Fibroblast of lung (primary cell): ENCODE results near the gene SACM1L. TPM values are rescaled to one million over a fixed set of nuclear protein-coding genes. Genes with fewer than 3 reads are reported as not detected.

Source experiments
- DNase-seq, 2 donors: peaks; one replicate each; pipeline versions ENCODE4 v3.0.0 to v3.0.0-alpha.2; 2010; ENCODE audit warnings: low read depth in 2 of 2
- H2AFZ ChIP-seq: 2 replicates; pipeline ENCODE4 v1.5.1; 2012; ENCODE audit warnings: low read length, control low read depth, inconsistent platforms
- H3K27ac ChIP-seq: 2 replicates; pipeline ENCODE4 v1.5.1; 2011; ENCODE audit warnings: low read length, control low read depth; ENCODE audit not compliant: insufficient read depth
- H3K27me3 ChIP-seq: 2 replicates; pipeline ENCODE4 v1.5.1; 2011; ENCODE audit warnings: mild to moderate bottlenecking, low read length; ENCODE audit not compliant: control insufficient read depth, insufficient read depth
- H3K36me3 ChIP-seq: 2 replicates; pipeline ENCODE4 v1.5.1; 2011; ENCODE audit warnings: low read length; ENCODE audit not compliant: control insufficient read depth, insufficient read depth
- H3K4me1 ChIP-seq: 2 replicates; pipeline ENCODE4 v1.5.1; 2011; ENCODE audit warnings: low read length; ENCODE audit not compliant: control insufficient read depth, insufficient read depth; ENCODE audit errors: extremely low read depth
- H3K4me2 ChIP-seq: 2 replicates; pipeline ENCODE4 v1.5.1; 2011; ENCODE audit warnings: low read length, control low read depth; ENCODE audit not compliant: insufficient read depth; ENCODE audit errors: extremely low read depth
- H3K4me3 ChIP-seq, 4 experiments: fragments of 200-600 bp in 1 of 4; sonication (generic) in 1 of 4; replicated peaks in 1 of 4; 2 replicates each; pipeline ENCODE4 v1.5.1; 2011 to 2016; ENCODE audit warnings: low read length in 4 of 4, low read depth in 3 of 4, mild to moderate bottlenecking in 3 of 4, control low read depth in 2 of 4, inconsistent platforms in 1 of 4, mixed read lengths in 1 of 4; ENCODE audit not compliant: insufficient read depth in 1 of 4; ENCODE audit errors: control extremely low read depth in 1 of 4
- H3K79me2 ChIP-seq: 2 replicates; pipeline ENCODE4 v1.5.1; 2012; ENCODE audit warnings: mild to moderate bottlenecking, low read length, inconsistent platforms; ENCODE audit not compliant: control insufficient read depth, insufficient read depth
- H3K9ac ChIP-seq: 2 replicates; pipeline ENCODE4 v1.5.1; 2011; ENCODE audit warnings: mild to moderate bottlenecking, low read length, control low read depth; ENCODE audit not compliant: insufficient read depth
- H3K9me3 ChIP-seq: 2 replicates; pipeline ENCODE4 v1.5.1; 2012; ENCODE audit warnings: low read depth, low read length; ENCODE audit not compliant: control insufficient read depth, insufficient read depth
- H4K20me1 ChIP-seq: 2 replicates; pipeline ENCODE4 v1.5.1; 2011; ENCODE audit warnings: low read length; ENCODE audit not compliant: control insufficient read depth, insufficient read depth; ENCODE audit errors: extremely low read depth
- CTCF ChIP-seq, 2 donors: IDR thresholded peaks in 1 of 2; conservative IDR thresholded peaks in 1 of 2; 1 replicate in 1 of 2; 2 replicates in 1 of 2; pipeline ENCODE4 v1.5.1; 2011 to 2012; ENCODE audit warnings: low read length in 2 of 2, control low read depth in 1 of 2, inconsistent platforms in 1 of 2, low read depth in 1 of 2, mild to moderate bottlenecking in 1 of 2
- EZH2 ChIP-seq: IDR thresholded peaks from 2 replicates; pipeline ENCODE4 v1.5.1; 2012; ENCODE audit warnings: low read length, control low read depth, mild to moderate bottlenecking; ENCODE audit errors: missing control alignments
- polyA plus RNA-seq, 2 donors: library from polyadenylated mRNA; depleted of rRNA in 1 of 2; stranded (reverse) in 1 of 2; unstranded in 1 of 2; fragments of >200 nt; gene quantifications; 2 replicates each; pipeline ENCODE4 v1.2.1, GENCODE V29; 2011 to 2012; ENCODE audit warnings: missing spikeins in 1 of 2
- total RNA-seq: library from RNA; depleted of rRNA; stranded (reverse); fragments of >200 nt; gene quantifications from 2 replicates; pipeline ENCODE4 v1.2.1, GENCODE V29; 2014

The SACM1L gene
- total and polyA plus RNA-seq, 2 donors (not counting 1 experiment from before 2014, with no cell fraction given), result 33.3 to 41.8 TPM

- peak overlapping the region; percentile 81 for H3K4me2 ChIP-seq
- no peaks in the 10 kb centered on the region for H4K20me1 ChIP-seq
- H3K27me3 ChIP-seq, result no peaks in the 10 kb centered on the region
- H2AFZ ChIP-seq, result no peak overlapping the region
- H3K79me2 ChIP-seq, result peaks cover 51% of the 10 kb centered on the region
- peaks cover 2% of the 10 kb centered on the region for H3K36me3 ChIP-seq
- peak overlapping the region; percentile 78 for H3K27ac ChIP-seq
- peak overlapping the region; percentile 44 to 91 (median 58) for H3K4me3 ChIP-seq
- DNase-seq, result peak in 1 of 2 donors; percentile 61
- H3K9me3 ChIP-seq, result no peaks in the 10 kb centered on the region
- peak overlapping the region; percentile 74 for H3K9ac ChIP-seq
- TF ChIP-seq EZH2 (no peak), CTCF (conservative IDR thresholded peaks at IDR 0.05 in 1 of 2, IDR thresholded peaks at IDR 0.05 in 1 of 2; ENCODE audit: low read depth in 1 of 2, low read length in 2 of 2) (no peak)
- H3K4me1 ChIP-seq, result peaks cover 6% of the 10 kb centered on the region
Observed at GRCh38 chr3:45690336-45691035, 1.3 kb downstream of the SACM1L start.

GRCh38 chr3:45691842-45692241 is 2.6 kb downstream of the SACM1L start:
- Histone ChIP-seq H3K9ac (no peak overlapping the region), H3K79me2 (peaks cover 60% of the 10 kb centered on the region), H4K20me1 (no peaks in the 10 kb centered on the region), H3K4me2 (peak overlapping the region; percentile 37), H3K27me3 (no peaks in the 10 kb centered on the region), H3K27ac (no peak overlapping the region), H3K4me3 (no peak overlapping the region), H3K9me3 (no peaks in the 10 kb centered on the region), H3K4me1 (peaks cover 6% of the 10 kb centered on the region), H2AFZ (no peak overlapping the region), H3K36me3 (peaks cover 2% of the 10 kb centered on the region)
- no peak for DNase-seq
- TF ChIP-seq CTCF (conservative IDR thresholded peaks at IDR 0.05 in 1 of 2, IDR thresholded peaks at IDR 0.05 in 1 of 2; ENCODE audit: low read depth in 1 of 2, low read length in 2 of 2) (no peak), EZH2 (no peak)

- H4K20me1 ChIP-seq, result no peaks in the 10 kb centered on the region
- H3K4me2 ChIP-seq, result no peak overlapping the region
- peaks cover 63% of the 10 kb centered on the region for H3K79me2 ChIP-seq
- H3K4me1 ChIP-seq, result peaks cover 6% of the 10 kb centered on the region
- H3K27ac ChIP-seq, result no peak overlapping the region
- H3K4me3 ChIP-seq, result no peak overlapping the region
- no peaks in the 10 kb centered on the region for H3K27me3 ChIP-seq
- DNase-seq, result no peak
- no peaks in the 10 kb centered on the region for H3K9me3 ChIP-seq
- peaks cover 2% of the 10 kb centered on the region for H3K36me3 ChIP-seq
- no peak overlapping the region for H3K9ac ChIP-seq
- TF ChIP-seq EZH2, result no peak
- no peak for TF ChIP-seq CTCF (conservative IDR thresholded peaks at IDR 0.05 in 1 of 2, IDR thresholded peaks at IDR 0.05 in 1 of 2; ENCODE audit: low read depth in 1 of 2, low read length in 2 of 2)
- H2AFZ ChIP-seq, result no peak overlapping the region
Observed at GRCh38 chr3:45692866-45693265, 3.7 kb downstream of the SACM1L start.
